Heart left ventricle (tissue), 16 donors: ENCODE measurements around the gene BAG2. TPM values are rescaled to one million over a fixed set of nuclear protein-coding genes. Genes with fewer than 3 reads are reported as not detected.

Experiments
- ATAC-seq, 4 donors: fragments of 200-7000 bp; cut with Tn5 transposase; one replicate each; pipeline ENCODE4 v1.9.1; 2020 to 2022; ENCODE audit warnings: moderate library complexity in 4 of 4, mild to moderate bottlenecking in 3 of 4, moderate number of reproducible peaks in 1 of 4
- DNase-seq, 5 donors: peaks; one replicate each; pipeline ENCODE4 v3.0.0-alpha.2; 2020
- H3K27ac ChIP-seq, 12 donors: fragments of 200-600 bp; sonication (generic) in 4 of 12; one replicate each; pipeline versions ENCODE4 v1.5.0 to v1.8.0; 2016 to 2022; ENCODE audit warnings: mild to moderate bottlenecking in 2 of 12
- H3K27me3 ChIP-seq, 9 donors: fragments of 200-600 bp; sonication (generic) in 2 of 9; one replicate each; pipeline versions ENCODE4 v1.5.1 to v1.8.0; 2016 to 2022; ENCODE audit warnings: mild to moderate bottlenecking in 3 of 9
- H3K36me3 ChIP-seq, 9 donors: fragments of 200-600 bp; sonication (generic) in 2 of 9; one replicate each; pipeline versions ENCODE4 v1.5.0 to v1.8.0; 2018 to 2022; ENCODE audit warnings: mild to moderate bottlenecking in 2 of 9
- H3K4me1 ChIP-seq, 12 donors: fragments of 200-600 bp; sonication (generic) in 4 of 12; one replicate each; pipeline versions ENCODE4 v1.5.0 to v1.8.0; 2016 to 2022; ENCODE audit warnings: mild to moderate bottlenecking in 3 of 12
- H3K4me3 ChIP-seq, 12 donors: fragments of 200-600 bp; sonication (generic) in 4 of 12; one replicate each; pipeline versions ENCODE4 v1.5.0 to v1.8.0; 2017 to 2022; ENCODE audit warnings: mild to moderate bottlenecking in 9 of 12, moderate library complexity in 4 of 12
- H3K9me3 ChIP-seq, 12 donors: fragments of 200-600 bp; sonication (generic) in 4 of 12; one replicate each; pipeline versions ENCODE4 v1.5.0 to v1.8.0; 2016 to 2022; ENCODE audit warnings: mild to moderate bottlenecking in 1 of 12
- CTCF ChIP-seq, 12 donors: fragments of 200-600 bp; sonication (generic) in 4 of 12; IDR thresholded peaks; one replicate each; pipeline versions ENCODE4 v1.5.0 to v1.8.0; 2018 to 2022; ENCODE audit warnings: antibody characterized with exemption in 12 of 12, mild to moderate bottlenecking in 5 of 12
- POLR2A ChIP-seq, 2 donors: fragments of 450-650 bp; IDR thresholded peaks; one replicate each; pipeline ENCODE4 v1.6.1; 2017; ENCODE audit warnings: antibody characterized with exemption in 2 of 2, mild to moderate bottlenecking in 2 of 2, moderate library complexity in 2 of 2
- WGBS, 4 donors: extraction: QIAGEN DNeasy Blood & Tissue Kit in 2 of 4; methylation state at CpG; one replicate each; pipeline versions ENCODE4 v1.1.5 to v1.1.7; 2013 to 2018; 5-methylcytosine and 5-hydroxymethylcytosine counted together
- intact Hi-C, 10 donors: fragments of 100-400 bp; cut with DNase I; formaldehyde crosslinking; loops; one replicate each; pipeline versions ENCODE4 v1.11.1 to v1.14.2; 2022
- polyA plus RNA-seq, 2 donors: library from polyadenylated mRNA; stranded (reverse); fragments of 200-250 nt; gene quantifications; one replicate each; pipeline ENCODE4 v1.2.3, GENCODE V29; 2013
- total RNA-seq, 9 donors: library from RNA; depleted of rRNA in 2 of 9; stranded (reverse); fragments of >200 nt in 2 of 9; fragmentation: NEBNext Ultra II Directional in 3 of 9; extraction: Animal tissue kit (Norgen Biotek cat#: 25700) in 3 of 9; gene quantifications; one replicate each; pipeline versions ENCODE4 v1.1.0 to v1.2.4, GENCODE V29; 2016 to 2023
- donor health status: ischemic (EF 13 %, LVEDD 7.1; RV severe dilation, severe dysfunction).
- donor health status: healthy with polysubstance abuse.
- donor health status: DM: no; HTN: yes; CAD: no.
- donor health status: DM: no; HTN: no; CAD: no.
- donor health status: ischemic (EF 25% LVEDD 6.9; RV normal size, moderate dysfunction).
- donor health status: ischemic (EF 25% LVEDD 5.7; RV mildly dilated, moderate dysfunction).
- donor health status: healthy.
- donor health status: DM: yes; HTN: yes; CAD: no.
- donor health status: ischemic (EF 35%, LVEDD 5.7; RV mildly dilated, moderate dysfunction).
- donor health status: nonischemic (EF 11% LVEDD 7.7; RV severe dilation, severe dysfunction).
- donor health status: DM: yes; HTN: yes; CAD: no.
- donor health status: PGD.
- donor health status: ischemic (EF 29% LVEDD 5.4; RV normal size, mild dysfunction).
- donor health status: nonischemic (EF 23%, LVEDD 6.1; RV moderate dilation, normal function).

BAG2 gene
- total and polyA plus RNA-seq, 11 donors, result 4.5 to 18.0 (median 10.8) TPM

GRCh38 chr6:57190140-57190539 lies 18.0 kb downstream of the BAG2 start:
- intact Hi-C loops, result loop anchor here in 3 of 10 donors (2.0 to 10.0 kb wide), 2 partner anchors 125 to 135 kb away; no protein-coding TSS in a partner anchor
- DNase-seq, result no peak
- Histone ChIP-seq H3K9me3 (no peaks in the 10 kb centered on the region), H3K4me3 (no peak overlapping the region), H3K4me1 (peaks cover 0 to 6% (median 0%) of the 10 kb centered on the region in 12 donors), H3K27ac (no peak overlapping the region), H3K36me3 (peaks cover 0 to 53% (median 1%) of the 10 kb centered on the region in 9 donors), H3K27me3 (no peaks in the 10 kb centered on the region)
- TF ChIP-seq POLR2A (IDR thresholded peaks at IDR 0.05) (no peak), CTCF (IDR thresholded peaks at IDR 0.05) (peak in 7 of 12 donors; percentile 21 to 54 (median 37))
- no peak for ATAC-seq
- 73 to 81% (median 79%) methylated on average over 2 of the region's 2 CpGs for WGBS, 4 donors

GRCh38 chr6:57193177-57193576 lies 21.1 kb downstream of the BAG2 start:
- peaks cover 0 to 44% (median 0%) of the 10 kb centered on the region in 9 donors for H3K36me3 ChIP-seq
- no peaks in the 10 kb centered on the region for H3K9me3 ChIP-seq
- ATAC-seq, result no peak
- H3K27me3 ChIP-seq, result no peaks in the 10 kb centered on the region
- no peak for TF ChIP-seq CTCF (IDR thresholded peaks at IDR 0.05)
- TF ChIP-seq POLR2A (IDR thresholded peaks at IDR 0.05), result no peak
- DNase-seq, result no peak
- no peak overlapping the region for H3K4me3 ChIP-seq
- peak overlapping the region in 2 of 12 donors; percentile 12 to 73 for H3K27ac ChIP-seq
- peaks cover 0 to 6% (median 0%) of the 10 kb centered on the region in 12 donors for H3K4me1 ChIP-seq
- intact Hi-C loops, result loop anchor here in 1 of 10 donors (10.0 kb wide), 1 partner anchor 132 kb away; no protein-coding TSS in a partner anchor

GRCh38 chr6:57195457-57195856 lies 23.3 kb downstream of the BAG2 start:
- H3K9me3 ChIP-seq, result no peaks in the 10 kb centered on the region
- intact Hi-C loops, result loop anchor here in 1 of 10 donors (10.0 kb wide), 1 partner anchor 129 kb away; no protein-coding TSS in a partner anchor
- H3K4me1 ChIP-seq, result peaks cover 0 to 6% (median 0%) of the 10 kb centered on the region in 12 donors
- no peak overlapping the region for H3K4me3 ChIP-seq
- no peak for DNase-seq
- H3K36me3 ChIP-seq, result peaks cover 0 to 26% (median 0%) of the 10 kb centered on the region in 9 donors
- H3K27me3 ChIP-seq, result no peaks in the 10 kb centered on the region
- peak in 1 of 4 donors; percentile 53 for ATAC-seq
- H3K27ac ChIP-seq, result peak overlapping the region in 1 of 12 donors; percentile 61
- TF ChIP-seq POLR2A (IDR thresholded peaks at IDR 0.05) (no peak), CTCF (IDR thresholded peaks at IDR 0.05) (no peak)
- 52 to 67% (median 58%) methylated on average over 2 of the region's 2 CpGs for WGBS, 4 donors

- peak overlapping the region in 1 of 12 donors; percentile 64 for H3K27ac ChIP-seq
These were observed 27.0 kb downstream of the BAG2 start for GRCh38 chr6:57198926-57199636.

More at GRCh38 chr6:57198926-57199636, 27.0 kb downstream of the BAG2 start:
- TF ChIP-seq CTCF (IDR thresholded peaks at IDR 0.05) (no peak), POLR2A (IDR thresholded peaks at IDR 0.05) (no peak)
- Histone ChIP-seq H3K27me3 (no peaks in the 10 kb centered on the region), H3K4me3 (no peak overlapping the region), H3K9me3 (no peaks in the 10 kb centered on the region), H3K36me3 (no peaks in the 10 kb centered on the region), H3K4me1 (peaks cover 0 to 5% (median 0%) of the 10 kb centered on the region in 12 donors)
- DNase-seq (no peak), ATAC-seq (no peak)
- WGBS, 4 donors, result 75 to 82% (median 79%) methylated on average over 5 to 6 of the region's 6 CpGs
- intact Hi-C loops, result loop anchor here in 1 of 10 donors (10.0 kb wide), 1 partner anchor 126 kb away; no protein-coding TSS in a partner anchor
